Measurements from ENCODE around the gene RBM33. TPM values are rescaled to one million over a fixed set of nuclear protein-coding genes. Genes with fewer than 3 reads are reported as not detected.

RBM33 gene
- polyA plus RNA-seq, 1 donor (not counting 4 experiments of a cell fraction or from before 2014, with no cell fraction given), result 8.9 TPM

- no peak overlapping the region for H3K27ac ChIP-seq (ENCODE audit: control insufficient read depth, insufficient read depth, low read length)
- dilution Hi-C loops (cut with MboI; ENCODE audit: extremely low pct_ligation_motif_present, low sequenced_read_pairs), result no loop called here
- no peak for DNase-seq (ENCODE audit: low read depth, low spot score)
- H3K9me1 ChIP-seq (ENCODE audit: control insufficient read depth, extremely low read depth, insufficient read depth, low read length), result no peaks in the 10 kb centered on the region
- no peak overlapping the region for H3K9ac ChIP-seq (ENCODE audit: control insufficient read depth, extremely low read depth, insufficient read depth, low read length)
- H3K4me3 ChIP-seq (ENCODE audit: control insufficient read depth in 2 of 3, extremely low read depth in 1 of 3, insufficient read depth in 2 of 3, low read depth in 1 of 3, low read length in 3 of 3), result no peak overlapping the region
- H3K4me2 ChIP-seq (ENCODE audit: control insufficient read depth, extremely low read depth, insufficient read depth, low read depth, low read length), result no peak overlapping the region
- peaks cover 0 to 1% of the 10 kb centered on the region in 2 experiments for H3K36me3 ChIP-seq (ENCODE audit: control insufficient read depth in 2 of 2, extremely low read depth in 1 of 2, insufficient read depth in 2 of 2, low read length in 2 of 2)
- no peak for FAIRE-seq
- TF ChIP-seq CTCF (optimal IDR thresholded peaks at IDR 0.05 in 1 of 3, IDR thresholded peaks at IDR 0.05 in 1 of 3, conservative IDR thresholded peaks at IDR 0.05 in 1 of 3; ENCODE audit: extremely low read depth in 1 of 3, insufficient read depth in 2 of 3, low read length in 3 of 3) (no peak), EZH2 (IDR thresholded peaks at IDR 0.05; ENCODE audit: low read length) (no peak)
- H2AFZ ChIP-seq (ENCODE audit: control insufficient read depth, low read length), result no peak overlapping the region
- H3K79me2 ChIP-seq (ENCODE audit: control insufficient read depth, insufficient read depth, low read length), result peaks cover 65% of the 10 kb centered on the region
- H3K4me1 ChIP-seq (ENCODE audit: control insufficient read depth, extremely low read depth, insufficient read depth, low read length), result peaks cover 12% of the 10 kb centered on the region
- H3K27me3 ChIP-seq (ENCODE audit: control insufficient read depth, extremely low read depth, insufficient read depth, low read length), result no peaks in the 10 kb centered on the region
- H4K20me1 ChIP-seq (ENCODE audit: control insufficient read depth, extremely low read depth, insufficient read depth, low read length), result peaks cover under 1% of the 10 kb centered on the region
- H3K9me3 ChIP-seq (ENCODE audit: control insufficient read depth, low read depth, low read length), result no peaks in the 10 kb centered on the region
These were observed 26.1 kb downstream of the RBM33 start for GRCh38 chr7:155670521-155670920.

- no peaks in the 10 kb centered on the region for H3K27me3 ChIP-seq (ENCODE audit: control insufficient read depth, extremely low read depth, insufficient read depth, low read length)
- dilution Hi-C loops (cut with MboI; ENCODE audit: extremely low pct_ligation_motif_present, low sequenced_read_pairs), result no loop called here
- H3K4me3 ChIP-seq (ENCODE audit: control insufficient read depth in 2 of 3, extremely low read depth in 1 of 3, insufficient read depth in 2 of 3, low read depth in 1 of 3, low read length in 3 of 3), result no peak overlapping the region
- no peak overlapping the region for H3K27ac ChIP-seq (ENCODE audit: control insufficient read depth, insufficient read depth, low read length)
- no peak overlapping the region for H3K4me2 ChIP-seq (ENCODE audit: control insufficient read depth, extremely low read depth, insufficient read depth, low read depth, low read length)
- no peak overlapping the region for H3K9ac ChIP-seq (ENCODE audit: control insufficient read depth, extremely low read depth, insufficient read depth, low read length)
- H3K9me1 ChIP-seq (ENCODE audit: control insufficient read depth, extremely low read depth, insufficient read depth, low read length), result peaks cover 2% of the 10 kb centered on the region
- no peak for DNase-seq (ENCODE audit: low read depth, low spot score)
- TF ChIP-seq CTCF (optimal IDR thresholded peaks at IDR 0.05 in 1 of 3, IDR thresholded peaks at IDR 0.05 in 1 of 3, conservative IDR thresholded peaks at IDR 0.05 in 1 of 3; ENCODE audit: extremely low read depth in 1 of 3, insufficient read depth in 2 of 3, low read length in 3 of 3) (no peak), EZH2 (IDR thresholded peaks at IDR 0.05; ENCODE audit: low read length) (no peak)
- no peaks in the 10 kb centered on the region for H3K36me3 ChIP-seq (ENCODE audit: control insufficient read depth in 2 of 2, extremely low read depth in 1 of 2, insufficient read depth in 2 of 2, low read length in 2 of 2)
- peaks cover 18% of the 10 kb centered on the region for H3K4me1 ChIP-seq (ENCODE audit: control insufficient read depth, extremely low read depth, insufficient read depth, low read length)
- no peak for FAIRE-seq
- no peaks in the 10 kb centered on the region for H4K20me1 ChIP-seq (ENCODE audit: control insufficient read depth, extremely low read depth, insufficient read depth, low read length)
- H3K79me2 ChIP-seq (ENCODE audit: control insufficient read depth, insufficient read depth, low read length), result peaks cover 50% of the 10 kb centered on the region
- H3K9me3 ChIP-seq (ENCODE audit: control insufficient read depth, low read depth, low read length), result no peaks in the 10 kb centered on the region
- no peak overlapping the region for H2AFZ ChIP-seq (ENCODE audit: control insufficient read depth, low read length)
These were observed 30.1 kb downstream of the RBM33 start for GRCh38 chr7:155674556-155674955.
